Kidney capillary endothelial cell (primary cell): ENCODE data around the gene SNRNP48.
A peak's percentile ranks its signal among the peaks of the same experiment; 100 is the strongest.

Experiments
- DNase-seq: peaks from one replicate; pipeline ENCODE4 v3.0.0-alpha.2; 2018; ENCODE audit warnings: low spot score

SNRNP48 gene

GRCh38 chr6:7589949-7590917 is at the start of gene SNRNP48:
Gene SNRNP48, plus strand, starts transcription at chr6:7590198. Its CDS starts 60 bp downstream, at chr6:7590258.
- peak; percentile 92 for DNase-seq

- DNase-seq = no peak
These were observed 49.4 kb upstream of the SNRNP48 start for GRCh38 chr6:7540595-7540994.

- DNase-seq = no peak
These were observed 48.6 kb upstream of the SNRNP48 start, which contains the start of gene DSP for GRCh38 chr6:7541175-7542064. Gene DSP, plus strand, starts transcription at chr6:7541671. Its CDS starts 245 bp downstream, at chr6:7541916.

GRCh38 chr6:7542065-7542873 is 47.7 kb upstream of the SNRNP48 start:
- DNase-seq = no peak

GRCh38 chr6:7542874-7543624 is 46.9 kb upstream of the SNRNP48 start:
- no peak for DNase-seq

- DNase-seq = no peak
These were observed 46.1 kb upstream of the SNRNP48 start for GRCh38 chr6:7543789-7544424.

GRCh38 chr6:7544597-7544996 is 45.4 kb upstream of the SNRNP48 start:
- no peak for DNase-seq

- no peak for DNase-seq
These were observed 44.5 kb upstream of the SNRNP48 start for GRCh38 chr6:7545316-7546019.

GRCh38 chr6:7546020-7546369 is 44.0 kb upstream of the SNRNP48 start:
- no peak for DNase-seq

- no peak for DNase-seq
These were observed 43.6 kb upstream of the SNRNP48 start for GRCh38 chr6:7546383-7546782.

GRCh38 chr6:7546896-7547295 is 43.1 kb upstream of the SNRNP48 start:
- DNase-seq = no peak

GRCh38 chr6:7547315-7547714 is 42.7 kb upstream of the SNRNP48 start:
- no peak for DNase-seq

- no peak for DNase-seq
These were observed 39.6 kb upstream of the SNRNP48 start for GRCh38 chr6:7550433-7550801.

GRCh38 chr6:7554533-7555275 is 35.3 kb upstream of the SNRNP48 start:
- no peak for DNase-seq

- DNase-seq = no peak
These were observed 34.3 kb upstream of the SNRNP48 start for GRCh38 chr6:7555671-7556070.

GRCh38 chr6:7556394-7557106 is 33.4 kb upstream of the SNRNP48 start:
- DNase-seq = no peak

- no peak for DNase-seq
These were observed 32.3 kb upstream of the SNRNP48 start for GRCh38 chr6:7557652-7558051.

GRCh38 chr6:7558781-7559180 is 31.2 kb upstream of the SNRNP48 start:
- no peak for DNase-seq

- DNase-seq = no peak
These were observed 30.8 kb upstream of the SNRNP48 start for GRCh38 chr6:7559196-7559595.
